Stromal cell of bone marrow (primary cell): ENCODE data around the gene TMEM95.
"Not testable (repeated sequence)": the region's sequence is repeated elsewhere in the genome, so short reads cannot be mapped to it uniquely, and the experiment has no call there.

Experiments
- DNase-seq: peaks from one replicate; pipeline ENCODE4 v3.0.0-alpha.2; 2012; ENCODE audit warnings: low read depth

TMEM95 gene

DNA sequence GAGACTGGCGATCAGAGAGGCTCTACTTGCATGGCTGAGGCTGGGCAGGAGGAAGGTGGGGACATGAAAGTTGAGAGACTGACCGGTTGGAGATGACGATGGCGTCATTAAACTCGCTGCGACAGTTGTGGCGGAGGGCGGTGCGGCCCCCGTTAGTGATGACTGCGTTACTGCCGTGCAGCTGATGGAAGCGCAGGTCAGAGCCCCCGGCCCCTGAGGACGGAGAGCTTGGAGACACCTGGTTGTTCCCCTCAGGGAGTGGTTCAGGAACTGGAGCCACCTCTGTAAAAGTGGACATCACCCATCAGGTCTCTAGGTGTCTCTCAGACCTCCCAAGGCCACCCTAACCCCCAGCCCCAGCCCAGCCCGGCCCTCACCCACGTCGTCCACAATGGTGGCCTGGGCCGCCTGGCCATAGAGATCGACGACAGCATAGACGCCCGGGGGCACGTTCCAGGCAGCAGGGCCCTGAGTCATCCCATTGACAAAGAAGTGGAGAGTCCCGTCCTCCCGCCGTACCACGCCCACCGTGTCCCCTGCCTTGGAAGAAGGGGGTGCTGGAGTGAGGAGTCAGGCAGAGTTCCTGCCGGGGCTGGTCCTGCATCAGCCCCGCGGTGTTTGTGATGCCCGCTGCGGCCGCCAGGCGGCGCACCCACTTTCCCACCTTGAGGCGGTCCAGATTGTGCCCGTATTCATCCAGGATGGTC lies 31.1 kb upstream of the TMEM95 start:
- DNase-seq, result peak; percentile 6

DNA sequence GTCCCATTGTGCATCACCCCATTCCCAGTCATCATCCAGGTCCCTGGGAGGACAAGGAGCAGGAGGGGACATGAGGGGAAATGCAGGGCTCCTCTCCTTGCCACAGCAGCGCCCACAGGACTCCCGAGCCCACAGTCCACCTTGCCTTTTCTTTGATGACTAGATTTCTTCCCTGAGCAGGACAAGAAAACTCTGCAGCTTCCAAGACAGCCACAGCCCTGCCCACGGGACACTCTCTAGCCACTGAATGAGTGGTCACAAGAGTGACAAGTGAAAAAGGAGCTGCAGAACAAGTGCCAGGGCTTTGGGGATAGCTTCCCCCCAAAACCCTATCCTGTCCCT lies 30.5 kb upstream of the TMEM95 start:
- DNase-seq, result no peak

DNA sequence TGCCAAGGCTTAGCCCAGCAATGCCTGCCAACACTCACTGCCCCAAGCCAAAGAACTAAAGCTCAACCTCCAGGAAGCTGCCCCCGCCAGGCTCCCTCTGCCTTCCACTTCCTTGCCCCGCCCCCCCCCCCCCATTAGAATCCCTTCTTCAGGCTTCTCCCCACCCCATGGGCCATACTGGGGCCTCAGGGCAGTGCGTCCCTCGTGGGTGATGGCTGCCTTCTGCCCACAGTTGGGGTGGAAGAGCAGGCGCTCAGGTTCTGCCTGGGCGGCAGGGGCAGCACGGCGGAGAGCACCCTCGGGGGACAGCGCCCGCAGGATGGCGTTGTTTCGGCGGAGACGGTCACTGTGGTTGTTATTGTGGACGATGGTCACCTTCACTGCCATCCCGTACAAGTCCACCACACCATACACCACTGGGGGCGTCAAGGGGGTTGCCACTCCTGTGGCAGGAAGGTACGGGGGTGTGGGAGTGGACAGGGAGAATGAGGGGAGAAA lies 29.9 kb upstream of the TMEM95 start:
- no peak for DNase-seq

DNA sequence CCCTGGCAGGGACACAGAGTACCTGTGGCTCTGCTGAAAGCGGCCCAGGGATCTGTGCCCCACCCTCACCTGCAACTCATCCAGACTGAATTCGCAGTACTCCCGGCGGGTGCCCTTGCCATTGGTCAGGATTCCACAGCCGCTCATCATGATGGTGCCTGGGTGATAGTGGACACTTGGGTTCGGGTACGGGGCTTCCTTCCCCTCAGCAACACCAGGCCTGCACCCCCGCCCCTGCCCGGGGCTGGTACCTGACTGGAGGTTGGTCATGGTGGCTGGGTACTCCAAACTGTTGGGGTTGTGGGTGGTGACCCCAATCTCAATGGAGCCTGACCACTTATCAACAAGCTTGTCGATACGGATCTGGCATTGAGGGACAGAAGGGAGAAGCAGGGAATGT lies 28.8 kb upstream of the TMEM95 start:
- DNase-seq, result no peak

DNA sequence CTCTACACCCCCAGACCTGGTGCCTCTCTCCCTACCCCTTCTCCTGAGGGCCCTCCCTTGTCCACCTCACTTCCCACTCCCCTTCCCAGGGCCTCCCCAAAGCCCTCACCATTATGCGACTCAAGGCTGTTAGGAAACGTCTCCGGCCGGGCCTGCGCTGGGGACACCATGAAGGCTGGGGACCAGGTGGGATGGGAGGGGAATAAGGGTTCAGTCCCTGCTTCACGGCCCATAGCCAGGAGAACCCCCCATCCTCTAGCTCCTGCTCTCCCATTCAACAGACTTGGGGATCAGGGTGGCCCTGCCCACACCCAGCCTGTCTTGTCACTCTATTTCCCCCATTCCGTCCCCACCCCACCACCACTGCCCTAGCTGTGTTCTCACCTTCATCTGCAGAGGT lies 27.9 kb upstream of the TMEM95 start:
- DNase-seq, result no peak

DNA sequence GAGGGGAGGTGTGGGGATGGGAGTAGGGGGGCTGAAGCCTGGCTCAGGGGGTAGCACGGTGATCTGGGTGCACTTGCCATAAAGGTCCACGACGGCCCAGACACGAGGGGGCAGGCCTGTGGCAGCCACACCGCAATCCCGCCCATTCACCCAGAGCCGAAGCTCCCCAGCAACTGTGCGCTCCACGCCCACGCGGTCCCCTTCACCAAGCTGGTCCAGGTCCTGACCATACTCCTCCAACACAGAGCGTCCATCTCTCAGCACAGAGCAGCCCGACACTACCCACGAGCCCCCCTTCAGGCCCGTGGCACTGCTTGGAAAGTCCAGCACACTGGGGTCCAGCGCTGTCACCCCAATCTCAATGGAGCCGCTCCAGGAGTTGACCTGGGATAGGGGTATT lies 27.5 kb upstream of the TMEM95 start:
- no peak for DNase-seq

DNA sequence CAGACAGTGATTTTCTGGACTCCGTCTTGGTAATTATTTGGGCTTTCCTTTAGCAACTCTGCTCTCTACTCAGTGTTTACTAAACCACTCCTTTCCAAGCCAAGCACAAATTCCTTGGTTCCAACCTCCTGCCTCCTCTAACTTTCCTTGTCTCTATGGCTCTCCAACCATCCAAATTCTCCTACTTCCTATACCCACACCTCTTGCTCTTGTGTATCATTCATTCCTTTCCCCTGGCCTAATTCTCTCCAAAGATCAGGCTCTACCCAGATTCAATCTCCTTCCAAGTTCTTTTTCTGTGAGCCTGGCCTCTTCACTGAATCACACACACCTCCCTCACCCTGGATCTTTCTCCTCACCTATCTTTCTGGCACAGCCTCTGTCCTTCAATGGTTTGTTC lies 26.9 kb upstream of the TMEM95 start:
- no peak for DNase-seq

DNA sequence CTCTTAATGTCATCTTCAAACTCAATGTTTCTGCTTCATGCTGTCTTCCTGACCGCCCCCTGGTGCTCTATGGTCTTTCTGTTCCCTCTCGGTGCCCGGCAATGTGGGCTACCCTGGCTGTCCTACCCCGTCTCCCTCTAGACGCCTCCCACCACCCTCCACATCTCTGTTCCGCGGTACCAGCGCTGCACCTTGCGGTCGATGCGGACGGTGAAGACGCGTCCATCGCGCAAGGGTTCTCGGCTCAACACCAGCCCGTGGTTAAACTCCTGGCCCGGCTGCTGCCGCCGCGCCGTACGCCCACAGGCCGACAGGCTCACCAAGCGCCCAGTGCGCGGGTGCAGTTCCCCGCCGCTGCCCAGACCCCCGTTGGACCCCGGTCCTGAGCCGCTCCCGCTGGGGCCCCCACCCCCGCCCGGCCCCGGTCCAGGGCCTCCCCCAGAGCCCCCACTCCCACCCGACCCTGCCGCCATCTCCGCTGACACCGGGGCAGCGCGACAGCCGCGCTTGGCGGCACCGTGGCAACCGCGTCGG lies 26.0 kb upstream of the TMEM95 start, which contains the start of gene NEURL4:
Gene NEURL4, minus strand, starts transcription at position 496 of the 534 bp plus-strand sequence. Its CDS starts 23 bp downstream, at position 473.
- no peak for DNase-seq

DNA sequence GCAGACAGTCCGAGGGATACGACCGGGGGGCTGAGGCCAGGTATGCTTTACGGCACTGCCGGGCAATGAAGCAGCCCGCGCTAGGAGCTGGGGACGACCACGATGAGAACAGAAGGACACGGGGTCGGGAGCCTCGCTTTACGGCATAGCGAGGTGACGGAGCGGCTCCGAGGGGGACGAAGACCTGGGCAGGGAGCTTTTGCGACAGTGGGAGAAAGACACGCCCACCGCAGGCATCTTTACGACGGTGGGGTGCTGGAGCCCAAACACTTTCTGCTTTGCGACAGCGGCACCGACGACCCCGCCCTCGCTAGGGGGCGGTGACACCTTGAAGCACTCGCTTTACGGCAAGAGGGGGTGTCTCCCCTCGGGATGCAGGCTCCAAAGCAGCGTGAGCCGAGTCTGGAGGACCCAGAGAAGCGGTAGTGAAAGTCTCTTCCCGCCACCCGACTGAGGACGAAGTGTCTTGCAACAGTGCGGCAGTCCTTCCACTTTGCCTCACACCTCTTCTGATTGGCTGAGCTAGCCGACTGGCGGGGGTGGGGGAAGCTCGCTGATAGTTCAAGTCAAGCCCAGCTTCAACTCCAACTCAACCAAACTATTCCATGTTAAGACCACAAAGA lies 25.5 kb upstream of the TMEM95 start:
- peak; percentile 98 for DNase-seq

DNA sequence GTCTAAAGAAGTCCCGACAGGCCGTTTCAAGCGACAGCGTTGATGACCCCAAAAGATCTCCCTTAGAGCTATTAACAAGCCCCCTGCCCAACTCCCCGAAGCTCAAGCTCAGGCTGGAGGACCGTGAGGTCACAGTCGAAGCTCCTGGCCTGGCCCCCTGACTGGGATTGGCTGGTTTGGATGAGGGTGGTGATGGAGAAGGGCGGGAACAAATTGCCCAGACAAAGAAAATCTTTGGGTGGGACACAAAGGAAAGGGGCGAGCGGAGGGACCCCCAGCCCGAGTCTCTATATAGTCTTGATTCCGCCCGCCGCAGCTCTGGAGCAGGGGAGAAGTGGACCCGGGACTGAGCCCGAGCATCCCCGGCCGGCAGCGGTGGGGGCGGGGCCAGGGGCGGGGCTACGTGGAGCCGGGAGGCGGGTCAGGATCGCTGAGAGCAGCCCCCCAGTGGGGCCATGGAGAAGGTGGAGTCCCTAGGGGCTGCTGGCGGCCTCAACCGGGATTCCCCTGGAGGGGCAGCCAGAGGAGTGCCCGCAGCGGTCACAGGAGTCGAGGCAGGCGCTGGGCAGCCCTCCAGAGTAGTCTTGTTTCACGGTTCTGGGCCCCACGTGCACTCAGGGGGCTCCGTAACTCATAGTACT lies 24.8 kb upstream of the TMEM95 start:
- DNase-seq, result peak; percentile 72

DNA sequence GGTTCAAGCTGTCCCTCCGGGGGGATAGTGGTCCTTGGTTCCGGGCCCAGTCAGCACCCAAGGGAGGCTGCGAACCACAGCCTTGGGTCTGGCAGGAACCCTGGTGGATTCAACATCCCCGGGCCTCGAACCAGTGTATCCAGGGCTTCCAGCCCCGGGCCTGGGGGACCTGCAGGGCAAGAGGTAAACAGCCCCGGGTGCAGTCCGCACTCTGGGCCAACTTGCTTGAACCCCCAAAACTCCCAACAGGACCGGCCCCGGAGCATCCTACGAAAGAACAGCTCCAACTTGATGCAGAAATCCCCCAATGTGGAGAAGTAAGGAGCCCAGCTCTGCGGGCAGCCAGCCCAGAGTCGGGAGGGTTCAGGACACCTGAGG lies 24.3 kb upstream of the TMEM95 start:
- DNase-seq, result no peak

DNA sequence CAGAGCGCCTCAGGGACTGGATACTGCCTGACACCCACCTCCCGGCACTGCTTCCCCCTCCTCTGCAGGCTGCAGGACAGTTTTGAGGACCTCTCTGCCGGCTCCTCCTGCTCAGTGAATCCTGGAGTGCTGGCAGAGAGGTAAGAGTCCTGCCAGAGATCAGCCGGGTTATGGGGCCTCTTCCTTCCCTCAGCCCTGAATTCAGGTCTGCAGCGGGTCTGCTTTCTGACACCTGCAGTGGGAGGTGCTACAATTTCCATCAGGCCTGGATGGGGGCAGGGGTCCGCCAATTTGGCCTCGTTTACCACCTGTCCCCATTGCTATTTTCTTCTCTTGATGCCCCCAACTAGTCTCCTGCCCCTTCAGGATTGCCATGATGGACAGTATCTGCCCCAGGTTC lies 22.8 kb upstream of the TMEM95 start:
- no peak for DNase-seq

DNA sequence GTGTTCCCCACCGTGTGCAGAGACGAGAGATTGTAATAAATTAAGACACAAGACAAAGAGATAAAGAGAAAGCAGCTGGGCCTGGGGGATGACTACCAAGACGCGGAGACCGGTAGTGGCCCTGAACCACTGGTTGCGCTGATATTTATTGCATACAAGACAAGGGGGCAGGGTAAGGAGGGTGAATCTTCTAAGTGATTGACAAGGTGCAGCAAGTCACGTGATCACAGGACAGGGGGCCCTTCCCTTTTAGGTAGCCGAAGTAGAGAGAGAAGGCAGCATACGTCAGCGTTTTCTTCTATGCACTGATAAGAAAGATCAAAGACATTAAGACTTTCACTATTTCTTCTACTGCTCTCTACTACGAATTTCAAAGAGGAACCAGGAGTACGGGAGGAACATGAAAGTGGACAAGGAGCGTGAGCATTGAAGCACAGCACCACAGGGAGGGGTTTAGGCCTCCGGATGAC lies 22.3 kb upstream of the TMEM95 start:
- not testable (repeated sequence) for DNase-seq

DNA sequence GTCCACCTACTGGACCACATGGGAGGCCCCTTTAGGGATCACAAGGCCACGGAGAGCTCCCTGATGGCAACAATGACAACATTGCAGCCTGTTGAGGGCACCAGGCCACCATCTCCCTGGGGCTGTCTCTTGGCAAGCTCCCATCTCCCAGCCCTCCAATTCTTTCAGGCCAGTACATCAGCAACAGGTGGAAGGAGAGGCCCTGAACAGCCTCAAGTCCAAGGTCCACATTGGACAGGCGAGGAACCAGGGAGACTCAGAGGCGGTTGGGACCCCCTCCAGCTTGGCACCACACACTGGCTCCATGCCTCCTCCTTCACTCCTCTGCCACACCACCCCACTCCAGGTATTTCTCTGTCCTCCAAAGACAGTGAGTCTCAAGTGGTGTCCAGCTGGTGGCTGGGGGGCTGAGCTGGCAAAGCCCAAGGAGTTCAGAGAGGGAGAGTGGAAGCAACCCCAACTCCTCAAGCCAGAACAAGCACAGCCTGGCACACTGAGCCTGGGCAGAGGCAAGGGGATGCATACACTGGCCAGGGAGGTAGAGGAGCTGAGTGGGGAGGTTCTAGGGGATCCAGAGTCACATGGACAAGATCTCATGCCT lies 19.9 kb upstream of the TMEM95 start:
- no peak for DNase-seq

DNA sequence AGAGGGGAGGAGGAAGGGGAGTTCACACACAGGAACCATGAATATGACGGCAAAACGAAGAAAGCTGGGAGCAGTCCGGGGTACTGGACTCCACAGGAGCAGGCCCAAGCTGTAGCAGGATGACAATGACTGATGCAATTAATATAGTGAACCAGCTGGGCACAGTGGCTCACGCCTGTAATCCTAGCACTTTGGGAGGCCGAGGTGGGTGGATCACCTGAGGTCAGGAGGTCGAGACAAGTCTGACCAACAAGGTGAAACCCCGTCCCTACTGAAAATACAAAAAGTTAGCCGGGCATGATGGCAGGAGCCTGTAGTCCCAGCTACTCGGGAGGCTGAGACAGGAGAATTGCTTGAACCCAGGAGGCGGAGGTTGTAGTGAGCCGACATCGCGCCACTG lies 19.2 kb upstream of the TMEM95 start:
- not testable (repeated sequence) for DNase-seq

DNA sequence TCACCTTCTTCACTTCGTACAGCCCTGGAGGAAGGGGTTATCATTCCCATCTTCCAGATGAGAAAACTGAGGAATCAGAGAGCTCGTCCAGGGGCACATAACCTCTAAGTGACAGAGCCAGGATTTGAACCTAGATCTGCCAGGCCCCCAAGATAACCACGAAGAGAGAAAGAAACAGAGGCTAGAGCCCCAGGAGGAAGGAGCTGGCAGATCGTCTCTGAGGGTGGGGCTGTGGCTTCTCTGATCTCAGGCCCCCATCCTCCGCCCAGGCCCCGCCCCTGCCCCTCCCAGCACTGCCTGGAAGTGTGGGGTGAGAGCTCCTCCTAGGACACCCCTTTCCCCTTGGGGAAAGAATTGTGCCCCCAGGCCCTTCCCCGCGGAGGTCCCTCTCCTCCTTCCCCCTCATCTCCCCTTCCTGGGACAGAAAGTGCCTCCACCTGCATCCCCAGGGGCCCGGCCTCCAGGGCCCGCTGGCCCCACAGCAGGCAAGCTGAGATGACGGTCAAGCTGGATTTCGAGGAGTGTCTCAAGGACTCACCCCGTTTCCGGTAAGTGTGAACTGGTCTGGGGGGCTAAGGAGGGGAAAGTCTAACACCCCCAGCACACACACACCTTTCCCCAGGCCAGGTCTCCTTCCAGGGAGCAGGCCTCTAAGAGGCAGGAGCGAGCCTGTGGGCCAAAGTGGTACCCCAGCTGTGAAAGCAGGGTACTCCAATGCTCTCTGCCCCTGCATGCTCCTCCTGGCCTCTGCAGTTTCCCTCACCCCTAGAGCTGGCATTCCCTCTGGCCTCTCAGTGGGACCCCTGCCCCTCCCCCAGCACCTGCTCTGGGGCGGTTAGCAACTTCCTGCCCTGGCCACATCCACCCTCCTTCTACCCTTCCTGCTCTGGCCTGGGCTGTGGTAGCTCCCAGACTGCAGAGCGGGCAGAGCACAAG lies 18.4 kb upstream of the TMEM95 start, which contains the start of gene ACAP1:
Gene ACAP1, plus strand, starts transcription at position 290 of the 936 bp plus-strand sequence. Its CDS starts 206 bp downstream, at position 496.
- DNase-seq, result no peak

DNA sequence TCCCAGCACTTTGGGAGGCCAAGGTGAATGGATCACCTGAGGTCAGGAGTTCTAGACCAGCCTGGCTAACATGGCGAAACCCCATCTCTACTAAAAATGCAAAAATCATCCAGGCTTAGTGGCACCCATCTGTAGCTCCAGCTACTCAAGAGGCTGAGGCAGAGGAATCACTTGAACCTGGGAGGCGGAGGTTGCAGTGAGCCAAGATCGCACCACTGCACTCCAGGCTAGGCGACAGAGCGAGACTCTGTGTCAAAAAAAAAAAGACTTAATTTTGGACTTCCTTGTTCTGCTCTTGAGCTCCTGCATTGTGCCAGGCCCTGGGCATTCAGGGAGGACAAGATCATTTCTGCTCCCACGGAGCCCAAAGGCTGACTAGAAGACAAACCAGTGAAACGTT lies 17.4 kb upstream of the TMEM95 start:
- DNase-seq, result not testable (repeated sequence)

DNA sequence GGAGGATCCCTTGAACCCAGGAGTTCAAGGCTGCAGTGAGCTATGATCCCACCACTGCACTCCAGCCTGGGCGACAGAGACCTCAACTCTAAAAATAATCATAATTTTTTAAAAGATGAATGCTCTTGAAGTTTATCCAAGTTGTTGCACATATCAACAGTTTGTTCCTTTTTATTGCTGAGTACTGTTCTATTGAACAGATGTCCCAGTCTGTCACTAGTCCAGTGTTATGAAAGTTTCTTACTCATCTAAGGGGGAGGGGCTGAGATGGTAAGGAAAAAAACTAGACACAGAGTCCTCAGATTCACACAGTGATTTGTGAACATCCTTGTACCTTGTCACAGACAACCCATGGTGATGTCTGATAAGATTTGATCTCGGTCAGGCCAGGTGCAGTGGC lies 14.8 kb upstream of the TMEM95 start:
- no peak for DNase-seq

DNA sequence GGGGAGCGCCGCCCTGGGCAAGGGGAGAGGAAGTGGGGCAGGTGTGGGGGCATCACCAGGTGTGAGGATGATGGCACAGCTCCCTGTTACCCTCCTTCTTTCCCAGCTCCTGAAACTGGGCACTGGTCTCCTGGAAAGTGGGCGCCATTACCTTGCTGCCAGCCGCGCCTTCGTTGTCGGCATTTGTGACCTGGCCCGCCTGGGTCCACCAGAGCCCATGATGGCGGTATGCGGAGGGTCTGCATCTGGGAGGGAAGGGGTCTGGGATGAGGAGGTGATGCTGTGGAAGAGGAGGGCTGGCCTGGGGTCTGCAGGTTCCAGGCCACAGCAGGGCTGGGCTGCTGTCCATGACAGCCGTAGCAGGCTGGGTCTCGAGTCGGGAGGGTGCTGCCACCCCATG lies 13.1 kb upstream of the TMEM95 start:
- DNase-seq, result no peak

DNA sequence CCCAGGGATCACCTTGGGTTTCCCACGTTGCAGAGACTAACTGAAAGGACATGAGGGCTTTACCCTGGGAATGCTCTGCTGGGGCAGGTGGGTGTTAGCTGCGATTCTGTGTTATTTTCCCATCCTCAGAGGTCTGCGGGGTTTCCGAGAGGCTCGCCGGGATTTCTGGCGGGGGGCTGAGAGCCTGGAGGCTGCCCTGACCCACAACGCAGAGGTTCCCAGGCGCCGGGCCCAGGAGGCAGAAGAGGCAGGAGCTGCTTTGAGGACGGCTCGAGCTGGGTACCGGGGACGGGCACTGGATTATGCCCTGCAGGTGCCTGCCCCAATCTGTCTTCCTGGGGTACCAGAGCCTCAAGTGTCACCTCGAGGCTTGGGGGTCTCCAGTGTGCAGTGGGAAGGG lies 11.7 kb upstream of the TMEM95 start:
- no peak for DNase-seq
